ENCODE measurements around the gene ITPKC. TPM values are rescaled to one million over a fixed set of nuclear protein-coding genes. Genes with fewer than 3 reads are reported as not detected.

ITPKC gene
- polyA plus RNA-seq, 1 donor from 2014 or later: 16.8 TPM

DNA sequence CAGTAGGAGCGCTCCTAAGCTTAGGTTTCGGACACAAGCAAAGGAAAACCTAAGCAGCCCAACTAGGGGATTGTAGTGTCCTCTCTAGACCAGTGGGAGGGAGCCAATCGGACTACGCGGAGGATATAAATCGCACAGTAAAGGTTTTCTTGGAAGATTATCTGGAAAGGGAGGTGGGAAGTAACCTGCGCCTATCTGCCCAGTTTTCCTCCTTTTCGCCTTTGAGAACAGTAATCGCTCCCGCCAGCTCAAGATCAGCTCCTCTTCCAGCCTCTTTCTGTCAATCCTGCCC is 60.7 kb downstream of the ITPKC start:
- Histone ChIP-seq H3K4me3 (ENCODE audit: low read length) (peak overlapping the region; percentile 80), H2AFZ (ENCODE audit: low read depth, low read length) (no peak overlapping the region), H3K4me2 (ENCODE audit: low read length) (peak overlapping the region; percentile 78), H3K9ac (ENCODE audit: low read length) (peak overlapping the region; percentile 87), H4K20me1 (ENCODE audit: insufficient read depth) (no peaks in the 10 kb centered on the region), H3K9me3 (ENCODE audit: low read length) (no peaks in the 10 kb centered on the region), H3K27ac (ENCODE audit: low read length) (peak overlapping the region; percentile 99), H3F3A (ENCODE audit: insufficient read depth, low read length, poor library complexity, severe bottlenecking) (peaks cover 4% of the 10 kb centered on the region), H3K79me2 (replicated peaks; ENCODE audit: insufficient read depth, low read length) (no peaks in the 10 kb centered on the region), H3K36me3 (ENCODE audit: insufficient read depth, low read length) (no peaks in the 10 kb centered on the region), H3K27me3 (ENCODE audit: insufficient read depth, low read depth, low read length) (no peaks in the 10 kb centered on the region), H3K9me2 (ENCODE audit: insufficient read depth, low read length) (no peaks in the 10 kb centered on the region)
- TF ChIP-seq MXI1 (conservative IDR thresholded peaks at IDR 0.05; ENCODE audit: poor library complexity, severe bottlenecking) (peak; percentile 10), POLR2AphosphoS5 (IDR thresholded peaks at IDR 0.05) (peak; percentile 70), SMC3 (conservative IDR thresholded peaks at IDR 0.05; ENCODE audit: poor library complexity) (peak; percentile 35), EZH2 (IDR thresholded peaks at IDR 0.05; ENCODE audit: borderline replicate concordance, insufficient read depth, low read length, poor library complexity, severe bottlenecking) (no peak), RAD21 (conservative IDR thresholded peaks at IDR 0.05) (peak; percentile 40), TAF1 (IDR thresholded peaks at IDR 0.05; ENCODE audit: low read depth) (no peak), EP300 (conservative IDR thresholded peaks at IDR 0.05; ENCODE audit: poor library complexity, severe bottlenecking) (peak; percentile 35)
- TF ChIP-seq, protein P1, sequence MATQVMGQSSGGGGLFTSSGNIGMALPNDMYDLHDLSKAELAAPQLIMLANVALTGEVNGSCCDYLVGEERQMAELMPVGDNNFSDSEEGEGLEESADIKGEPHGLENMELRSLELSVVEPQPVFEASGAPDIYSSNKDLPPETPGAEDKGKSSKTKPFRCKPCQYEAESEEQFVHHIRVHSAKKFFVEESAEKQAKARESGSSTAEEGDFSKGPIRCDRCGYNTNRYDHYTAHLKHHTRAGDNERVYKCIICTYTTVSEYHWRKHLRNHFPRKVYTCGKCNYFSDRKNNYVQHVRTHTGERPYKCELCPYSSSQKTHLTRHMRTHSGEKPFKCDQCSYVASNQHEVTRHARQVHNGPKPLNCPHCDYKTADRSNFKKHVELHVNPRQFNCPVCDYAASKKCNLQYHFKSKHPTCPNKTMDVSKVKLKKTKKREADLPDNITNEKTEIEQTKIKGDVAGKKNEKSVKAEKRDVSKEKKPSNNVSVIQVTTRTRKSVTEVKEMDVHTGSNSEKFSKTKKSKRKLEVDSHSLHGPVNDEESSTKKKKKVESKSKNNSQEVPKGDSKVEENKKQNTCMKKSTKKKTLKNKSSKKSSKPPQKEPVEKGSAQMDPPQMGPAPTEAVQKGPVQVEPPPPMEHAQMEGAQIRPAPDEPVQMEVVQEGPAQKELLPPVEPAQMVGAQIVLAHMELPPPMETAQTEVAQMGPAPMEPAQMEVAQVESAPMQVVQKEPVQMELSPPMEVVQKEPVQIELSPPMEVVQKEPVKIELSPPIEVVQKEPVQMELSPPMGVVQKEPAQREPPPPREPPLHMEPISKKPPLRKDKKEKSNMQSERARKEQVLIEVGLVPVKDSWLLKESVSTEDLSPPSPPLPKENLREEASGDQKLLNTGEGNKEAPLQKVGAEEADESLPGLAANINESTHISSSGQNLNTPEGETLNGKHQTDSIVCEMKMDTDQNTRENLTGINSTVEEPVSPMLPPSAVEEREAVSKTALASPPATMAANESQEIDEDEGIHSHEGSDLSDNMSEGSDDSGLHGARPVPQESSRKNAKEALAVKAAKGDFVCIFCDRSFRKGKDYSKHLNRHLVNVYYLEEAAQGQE (IDR thresholded peaks at IDR 0.05; ENCODE audit: borderline replicate concordance): no peak
- TF ChIP-seq, protein P2, sequence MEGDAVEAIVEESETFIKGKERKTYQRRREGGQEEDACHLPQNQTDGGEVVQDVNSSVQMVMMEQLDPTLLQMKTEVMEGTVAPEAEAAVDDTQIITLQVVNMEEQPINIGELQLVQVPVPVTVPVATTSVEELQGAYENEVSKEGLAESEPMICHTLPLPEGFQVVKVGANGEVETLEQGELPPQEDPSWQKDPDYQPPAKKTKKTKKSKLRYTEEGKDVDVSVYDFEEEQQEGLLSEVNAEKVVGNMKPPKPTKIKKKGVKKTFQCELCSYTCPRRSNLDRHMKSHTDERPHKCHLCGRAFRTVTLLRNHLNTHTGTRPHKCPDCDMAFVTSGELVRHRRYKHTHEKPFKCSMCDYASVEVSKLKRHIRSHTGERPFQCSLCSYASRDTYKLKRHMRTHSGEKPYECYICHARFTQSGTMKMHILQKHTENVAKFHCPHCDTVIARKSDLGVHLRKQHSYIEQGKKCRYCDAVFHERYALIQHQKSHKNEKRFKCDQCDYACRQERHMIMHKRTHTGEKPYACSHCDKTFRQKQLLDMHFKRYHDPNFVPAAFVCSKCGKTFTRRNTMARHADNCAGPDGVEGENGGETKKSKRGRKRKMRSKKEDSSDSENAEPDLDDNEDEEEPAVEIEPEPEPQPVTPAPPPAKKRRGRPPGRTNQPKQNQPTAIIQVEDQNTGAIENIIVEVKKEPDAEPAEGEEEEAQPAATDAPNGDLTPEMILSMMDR (IDR thresholded peaks at IDR 0.05; ENCODE audit: poor library complexity, severe bottlenecking): no peak

DNA sequence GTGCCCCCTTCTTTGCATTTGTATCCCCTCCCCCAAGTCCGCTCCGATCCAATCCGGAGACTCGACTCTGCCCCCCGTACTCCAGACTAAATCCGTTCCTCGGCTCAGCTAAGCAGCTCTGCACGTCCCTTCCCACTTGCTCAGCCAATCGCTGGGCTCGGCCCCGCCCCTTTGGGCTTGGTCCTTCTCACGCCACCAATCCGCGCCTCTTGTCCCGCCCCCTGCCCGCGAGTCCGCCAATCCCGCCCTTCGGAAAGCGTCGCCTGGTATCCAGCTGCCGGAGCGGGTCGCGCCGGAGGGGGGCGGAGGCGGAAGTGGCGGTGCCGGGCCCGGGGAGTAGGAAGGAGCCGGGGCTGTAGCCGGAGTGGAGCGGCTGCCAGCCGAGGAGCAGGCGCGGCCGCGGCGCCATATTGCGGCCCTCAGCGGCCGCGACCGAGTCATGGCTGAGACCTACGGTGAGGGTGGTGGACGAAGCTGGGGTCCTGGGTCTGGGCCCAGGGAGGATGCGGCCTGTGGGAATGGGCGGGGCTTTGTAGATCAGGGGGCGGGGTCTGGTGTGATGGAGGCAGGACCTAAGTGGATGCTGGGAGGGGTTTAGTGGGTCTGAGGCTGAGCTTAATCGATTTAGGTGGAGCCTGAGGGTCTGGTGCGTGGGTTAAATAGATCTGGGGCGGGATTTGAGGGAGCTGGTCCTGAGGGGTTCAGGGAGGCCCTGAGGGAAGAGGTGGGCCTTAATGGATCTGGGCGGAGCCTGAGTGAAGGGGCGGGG is 61.2 kb downstream of the ITPKC start, which contains the start of gene RAB4B:
RAB4B (plus strand) TSS at position 311 of the 769 bp plus-strand sequence; CDS start at position 440, 129 bp downstream.
- no peaks in the 10 kb centered on the region for H4K20me1 ChIP-seq (ENCODE audit: insufficient read depth)
- H2AFZ ChIP-seq (ENCODE audit: low read depth, low read length): peak within 1 kb of the TSS; percentile 88

More for the DNA sequence above, 61.2 kb downstream of the ITPKC start, which contains the start of gene RAB4B:
- TF ChIP-seq, protein P1 (IDR thresholded peaks at IDR 0.05; ENCODE audit: borderline replicate concordance): no peak
- TF ChIP-seq MXI1 (conservative IDR thresholded peaks at IDR 0.05; ENCODE audit: poor library complexity, severe bottlenecking) (peak; percentile 65), RAD21 (conservative IDR thresholded peaks at IDR 0.05) (no peak), TAF1 (IDR thresholded peaks at IDR 0.05; ENCODE audit: low read depth) (no peak), EP300 (conservative IDR thresholded peaks at IDR 0.05; ENCODE audit: poor library complexity, severe bottlenecking) (peak; percentile 27), POLR2AphosphoS5 (IDR thresholded peaks at IDR 0.05) (peak; percentile 73), SMC3 (conservative IDR thresholded peaks at IDR 0.05; ENCODE audit: poor library complexity) (peak; percentile 10), EZH2 (IDR thresholded peaks at IDR 0.05; ENCODE audit: borderline replicate concordance, insufficient read depth, low read length, poor library complexity, severe bottlenecking) (no peak)
- TF ChIP-seq, protein P2 (IDR thresholded peaks at IDR 0.05; ENCODE audit: poor library complexity, severe bottlenecking): peak; percentile 41
- peak within 1 kb of the TSS; percentile 80 for H3K4me3 ChIP-seq (ENCODE audit: low read length)
- peak within 1 kb of the TSS; percentile 99 for H3K27ac ChIP-seq (ENCODE audit: low read length)
- H3K9me3 ChIP-seq (ENCODE audit: low read length): no peaks in the 10 kb centered on the region
- no peaks in the 10 kb centered on the region for H3K79me2 ChIP-seq (replicated peaks; ENCODE audit: insufficient read depth, low read length)
- H3K36me3 ChIP-seq (ENCODE audit: insufficient read depth, low read length): no peaks in the 10 kb centered on the region
- H3K4me2 ChIP-seq (ENCODE audit: low read length): peak within 1 kb of the TSS; percentile 78
- peak within 1 kb of the TSS; percentile 94 for H3K9ac ChIP-seq (ENCODE audit: low read length)
- H3K9me2 ChIP-seq (ENCODE audit: insufficient read depth, low read length): no peaks in the 10 kb centered on the region
- H3F3A ChIP-seq (ENCODE audit: insufficient read depth, low read length, poor library complexity, severe bottlenecking): peaks cover 4% of the 10 kb centered on the region
- H3K27me3 ChIP-seq (ENCODE audit: insufficient read depth, low read depth, low read length): no peaks in the 10 kb centered on the region

All from neural cell (in vitro differentiated cells).